HG03439 (cell line): Measurements from ENCODE around the gene SOSTDC1.
A peak's percentile ranks its signal among the peaks of the same experiment; 100 is the strongest.

Experiments used
- ATAC-seq: cut with Tn5 transposase; IDR thresholded peaks from one replicate; pipeline ENCODE4 v1.9.1; 2021; ENCODE audit warnings: mild to moderate bottlenecking, moderate library complexity; ENCODE audit not compliant: unreplicated experiment

The SOSTDC1 gene

DNA sequence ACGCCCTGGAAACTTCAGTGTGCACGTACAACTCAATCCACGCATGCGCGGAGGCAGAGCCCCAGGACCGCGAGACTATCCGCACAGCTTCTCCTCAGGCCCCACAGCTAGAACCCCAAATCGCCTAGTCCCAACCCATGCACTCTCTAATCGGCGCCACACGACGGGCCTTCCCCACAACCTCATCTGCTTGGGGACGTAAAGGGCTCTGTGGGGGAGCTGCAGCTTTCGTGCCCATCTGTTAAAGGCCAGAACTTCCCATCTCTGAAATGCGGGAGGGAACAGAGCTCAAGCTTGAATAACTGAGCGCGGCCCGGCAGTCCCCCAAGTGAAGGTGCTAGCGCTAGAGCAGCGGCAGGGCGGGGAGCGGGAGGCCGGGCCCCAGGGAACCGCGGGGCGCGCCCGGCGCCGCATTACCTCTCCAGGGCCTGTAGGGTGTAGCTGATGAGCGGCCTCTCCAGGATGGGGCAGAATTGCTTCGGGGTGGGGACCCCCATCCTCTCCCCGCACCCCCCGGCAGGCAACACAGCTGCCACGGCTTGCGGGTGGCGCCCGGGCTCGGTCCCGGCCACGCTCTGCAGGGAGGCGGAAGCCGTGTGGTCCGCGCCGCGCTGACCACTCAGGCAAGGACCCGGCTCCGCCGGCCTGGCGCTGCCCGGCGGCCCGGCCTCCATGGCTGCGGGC is 44.7 kb downstream of the SOSTDC1 start:
- ATAC-seq: peak; percentile 86

DNA sequence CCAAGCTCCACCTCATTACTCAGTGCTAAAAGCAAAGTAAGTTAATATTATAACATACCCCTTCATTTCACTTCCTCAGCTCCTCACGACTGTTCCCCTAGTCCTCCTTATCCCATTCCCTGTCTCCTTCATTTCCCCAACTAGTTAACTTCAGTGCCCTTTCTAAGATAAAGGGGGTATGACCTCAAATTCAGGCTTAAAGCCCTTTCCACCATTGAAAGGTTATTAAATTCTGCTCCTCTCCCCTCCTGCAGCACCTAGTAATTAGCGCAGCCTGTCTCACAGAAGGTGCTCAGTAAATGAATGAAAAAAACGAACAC is 45.2 kb downstream of the SOSTDC1 start:
- no peak for ATAC-seq

DNA sequence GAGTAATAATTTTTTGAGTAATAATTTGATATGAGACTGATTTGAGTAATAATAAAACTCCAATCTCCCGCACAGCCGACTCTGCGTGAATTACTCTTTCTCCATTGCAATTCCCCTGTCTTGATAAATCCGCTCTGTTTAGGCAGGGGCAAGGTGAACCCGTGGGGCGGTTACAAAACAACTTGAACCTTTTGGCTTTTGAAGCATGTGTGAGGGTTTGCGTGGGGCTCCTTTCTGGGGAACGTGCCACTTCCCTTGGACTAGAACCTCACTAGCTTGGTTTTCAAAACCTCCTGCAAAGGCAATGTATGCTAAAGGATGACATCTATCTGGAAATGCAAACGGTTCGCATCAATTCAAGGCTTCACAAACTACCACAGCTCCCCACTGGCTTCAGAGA is 45.7 kb downstream of the SOSTDC1 start:
- ATAC-seq: no peak

DNA sequence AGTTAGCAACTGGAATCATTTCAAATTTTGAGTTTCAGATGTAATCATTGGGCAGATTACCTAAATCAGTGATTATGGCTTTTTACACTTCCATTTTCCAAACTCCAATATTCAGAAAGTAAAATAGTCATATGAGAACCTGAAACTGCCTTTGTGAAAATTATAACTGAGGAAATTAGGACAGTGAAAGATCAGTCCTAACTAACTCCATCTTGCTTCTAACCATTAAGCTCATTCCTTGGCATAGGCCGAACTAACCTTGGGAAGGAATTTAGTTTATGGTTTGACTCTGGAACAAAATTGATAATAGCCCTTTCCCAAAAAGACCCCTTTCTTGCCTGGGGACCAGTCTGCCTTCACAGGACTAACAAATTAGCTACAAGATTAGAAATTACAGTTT is 46.4 kb downstream of the SOSTDC1 start:
- ATAC-seq: no peak

DNA sequence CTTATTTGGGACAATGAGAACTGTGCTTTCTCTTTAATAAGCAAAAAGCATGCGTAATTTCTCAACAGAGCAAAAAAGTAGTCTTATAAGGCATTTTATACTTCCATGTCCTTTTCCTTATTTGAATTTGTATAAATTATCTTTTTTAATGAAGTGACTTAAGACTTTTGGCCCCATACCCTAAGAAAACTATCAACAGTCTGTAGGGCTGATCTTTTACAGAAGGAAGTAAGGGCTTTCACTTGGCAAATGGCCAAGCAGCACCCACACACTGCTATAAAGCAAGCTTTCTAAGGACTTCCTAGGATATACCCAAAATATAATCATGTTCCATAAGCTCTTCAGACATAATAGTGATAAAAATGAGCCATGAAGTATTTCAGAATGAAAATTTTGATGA is 47.6 kb downstream of the SOSTDC1 start:
- no peak for ATAC-seq

DNA sequence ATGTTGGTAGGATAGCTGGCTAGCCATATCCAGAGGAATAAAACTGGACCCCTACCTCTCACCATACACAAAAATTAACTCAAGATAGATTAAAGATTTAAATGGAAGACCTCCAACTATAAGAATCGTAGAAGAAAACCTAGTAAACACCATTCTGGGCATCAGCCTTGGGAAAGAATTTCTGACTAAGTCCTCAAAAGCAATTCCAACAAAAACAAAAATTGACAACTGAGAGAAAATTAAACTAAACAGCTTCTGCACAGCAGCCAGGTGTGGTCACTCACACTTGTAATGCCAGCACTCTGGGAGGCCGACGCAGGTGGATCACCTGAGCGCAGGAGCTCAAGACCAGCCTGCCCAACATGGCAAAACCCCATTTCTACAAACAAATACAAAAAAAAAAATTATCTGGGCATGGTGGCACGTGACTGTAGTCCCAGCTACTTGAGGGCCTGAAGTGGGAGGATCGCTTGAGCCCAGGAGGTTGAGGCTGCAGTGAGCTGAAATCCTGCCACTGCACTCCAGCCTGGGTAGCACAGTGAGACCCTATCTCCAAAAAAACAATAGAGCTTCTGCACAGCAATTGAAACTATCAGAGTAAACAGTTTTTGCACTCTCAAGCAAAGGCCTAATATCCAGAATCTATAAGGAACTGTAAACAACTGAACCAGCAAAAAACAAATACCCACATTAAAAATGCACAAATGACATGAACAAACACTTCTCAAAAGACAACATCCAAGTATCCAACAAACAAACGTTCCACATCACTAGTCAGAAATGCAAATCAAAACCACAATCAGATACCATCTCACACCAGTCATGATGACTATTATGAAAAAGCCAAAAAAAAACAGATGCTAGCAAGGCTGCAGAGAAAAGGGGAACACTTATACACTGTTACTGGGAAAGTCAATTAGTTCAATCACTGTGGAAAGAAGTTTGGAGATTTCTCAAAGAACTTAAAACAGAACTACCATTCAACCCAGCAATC is 49.0 kb downstream of the SOSTDC1 start:
- ATAC-seq: no peak

DNA sequence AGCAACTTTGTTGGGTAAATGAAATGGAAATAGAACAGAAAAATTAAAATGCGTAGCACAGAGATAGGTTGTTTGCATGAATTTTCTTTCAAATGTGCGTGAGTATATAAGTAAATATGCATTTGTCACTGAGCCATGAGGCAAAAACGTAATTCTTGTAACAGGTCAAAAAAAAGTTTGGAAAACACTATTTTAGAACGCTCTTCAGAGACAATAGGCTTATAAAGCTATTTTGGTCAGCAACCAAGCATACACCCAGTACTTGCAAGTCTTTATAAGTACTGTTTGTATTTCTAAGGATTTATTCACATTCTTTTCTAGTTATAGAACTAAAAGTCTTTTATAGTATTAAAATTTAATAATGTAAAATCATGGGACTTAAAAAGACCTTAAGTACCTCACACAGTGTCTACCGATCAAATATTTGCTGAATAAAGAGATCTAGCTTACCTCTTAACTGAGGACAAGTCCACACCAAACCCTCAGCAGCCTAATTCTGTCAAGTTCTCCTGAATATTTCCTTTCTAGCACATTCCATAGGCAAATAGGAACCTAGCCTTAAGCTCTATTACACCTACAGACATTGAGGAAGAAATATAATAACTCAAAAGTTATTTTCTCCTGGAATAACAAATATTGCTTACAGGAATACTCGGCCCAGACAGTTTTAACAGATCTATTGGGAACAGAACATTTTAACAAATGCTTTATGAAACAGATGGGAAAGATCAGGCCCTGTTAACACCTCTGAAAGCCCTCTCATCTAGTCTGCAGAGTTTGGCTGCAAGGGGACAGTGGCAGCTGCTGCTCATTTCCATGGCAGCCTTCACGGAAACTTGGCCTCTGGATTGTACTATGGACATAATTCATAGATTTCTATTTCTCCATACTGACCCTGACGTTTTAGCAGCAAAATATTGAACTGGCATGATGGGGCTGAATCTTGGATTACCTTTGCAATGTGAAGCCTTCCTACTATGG is 53.0 kb downstream of the SOSTDC1 start:
- no peak for ATAC-seq
